ENCODE measurements around the gene PRDM13.
"Not testable (repeated sequence)": the region's sequence is repeated elsewhere in the genome, so short reads cannot be mapped to it uniquely, and the experiment has no call there.

The PRDM13 gene

DNA sequence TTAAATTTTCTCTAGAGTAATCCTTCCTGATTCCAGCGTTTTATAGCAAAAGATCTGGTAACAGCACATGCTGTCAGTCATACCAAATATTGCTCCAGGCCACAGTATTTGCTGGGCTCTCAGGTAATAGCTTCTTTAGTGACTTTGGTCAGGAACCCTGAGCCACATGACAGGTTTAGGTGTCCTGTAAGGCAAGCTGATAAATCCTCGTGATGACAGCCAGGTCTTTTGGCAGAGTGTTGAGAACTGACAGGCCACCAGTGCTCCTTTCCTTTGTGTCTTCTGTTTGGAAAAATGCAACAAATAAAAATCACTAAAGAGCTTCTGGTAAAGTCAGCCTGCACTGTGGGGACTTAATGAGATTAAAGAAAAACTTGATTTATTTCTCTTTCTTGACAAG lies 34.6 kb downstream of the PRDM13 start:
- DNase-seq = no peak

DNA sequence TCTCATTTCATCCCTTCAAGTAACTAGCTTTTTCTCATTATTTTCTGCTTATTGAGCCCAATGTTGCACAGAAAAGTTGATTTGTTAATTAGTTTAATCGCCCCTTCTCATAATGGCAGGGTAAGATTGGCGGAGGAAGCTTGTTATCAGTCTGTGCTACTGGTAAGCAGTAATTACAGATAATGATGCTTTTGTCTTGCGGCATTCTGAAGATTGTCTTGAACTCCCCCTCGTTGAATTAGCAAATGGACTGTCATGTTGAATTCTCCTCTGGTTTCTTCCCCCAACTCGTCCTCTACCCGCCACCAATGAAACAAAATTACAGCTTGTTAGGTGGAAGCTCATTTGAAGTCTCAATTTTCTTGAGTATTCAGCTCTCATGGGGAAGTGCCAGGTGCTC lies 39.4 kb downstream of the PRDM13 start:
- DNase-seq = no peak

DNA sequence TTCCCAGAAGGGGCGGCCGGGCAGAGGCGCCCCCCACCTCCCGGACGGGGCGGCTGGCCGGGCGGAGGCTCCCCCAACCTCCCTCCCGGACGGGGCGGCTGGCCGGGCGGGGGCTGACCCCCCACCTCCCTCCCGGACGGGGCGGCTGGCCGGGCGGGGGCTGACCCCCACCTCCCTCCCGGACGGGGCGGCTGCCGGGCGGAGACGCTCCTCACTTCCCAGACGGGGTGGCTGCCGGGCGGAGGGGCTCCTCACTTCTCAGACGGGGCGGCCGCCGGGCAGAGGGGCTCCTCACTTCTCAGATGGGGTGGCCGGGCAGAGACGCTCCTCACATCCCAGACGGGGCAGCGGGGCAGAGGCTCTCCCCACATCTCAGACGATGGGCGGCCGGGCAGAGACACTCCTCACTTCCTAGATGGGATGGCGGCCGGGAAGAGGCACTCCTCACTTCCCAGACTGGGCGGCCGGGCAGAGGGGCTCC lies 43.5 kb downstream of the PRDM13 start:
- not testable (repeated sequence) for DNase-seq

DNA sequence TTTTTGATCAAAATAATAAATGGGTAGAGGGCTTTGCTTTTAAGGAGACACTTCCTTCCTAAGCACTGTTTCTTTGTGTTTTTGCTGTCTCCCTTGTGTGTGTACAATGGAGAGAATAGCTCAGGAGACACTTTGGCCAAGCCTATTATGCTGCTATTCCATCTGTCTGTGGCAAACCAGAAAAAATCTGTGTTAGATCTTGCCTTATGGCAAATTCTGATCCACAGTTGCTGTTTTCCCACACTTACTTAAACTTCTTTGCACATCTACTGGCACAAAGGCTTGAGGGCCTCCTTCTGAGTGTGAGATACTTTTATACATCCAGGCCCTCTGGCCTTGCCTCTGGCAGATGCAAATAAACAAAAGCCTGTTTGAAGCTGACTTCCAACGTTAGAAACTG lies 53.6 kb downstream of the PRDM13 start:
- no peak for DNase-seq

DNA sequence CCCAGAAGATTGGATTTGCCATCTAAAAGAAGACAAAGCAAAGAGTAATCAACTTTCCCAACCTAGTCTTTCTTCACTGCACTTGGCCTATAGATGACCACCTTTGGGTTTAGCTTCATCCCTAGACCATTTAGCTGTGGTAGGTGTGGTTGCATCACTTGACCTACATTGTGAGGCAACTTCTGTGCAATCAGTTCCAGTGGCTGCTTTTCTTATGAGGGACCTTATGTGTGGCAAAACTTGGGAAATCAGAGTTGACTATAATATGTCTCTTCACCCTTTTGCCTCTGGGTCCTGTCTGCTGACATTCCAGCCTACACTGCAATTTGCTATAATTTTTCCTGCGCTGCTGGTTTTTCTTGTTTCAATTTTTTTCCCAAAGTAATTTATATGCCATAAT lies 55.2 kb downstream of the PRDM13 start:
- DNase-seq = no peak

DNA sequence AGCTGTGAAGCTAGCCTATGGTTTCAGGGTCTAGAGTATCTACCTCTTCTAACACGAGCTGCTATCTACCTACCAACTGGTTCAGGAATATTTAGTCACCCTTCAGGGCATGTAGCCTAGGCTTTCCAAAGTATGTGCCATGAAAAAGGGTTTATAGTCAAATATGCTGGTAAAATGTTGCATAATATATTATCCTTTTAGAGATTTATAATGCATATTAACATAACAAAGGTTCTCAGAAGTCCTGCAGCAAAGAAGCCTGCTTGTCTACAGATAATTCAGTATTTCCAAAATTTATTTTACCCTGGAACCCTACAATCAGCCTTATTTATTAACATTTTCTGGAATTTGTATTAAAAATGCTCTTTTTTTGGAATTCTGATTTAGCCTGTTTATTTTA lies 56.0 kb downstream of the PRDM13 start:
- DNase-seq = no peak
